Parathyroid adenoma (tissue), 2 donors: ENCODE data around the gene IGSF9.

Experiments used
- H2AFZ ChIP-seq: fragments of 300-600 bp; sonication (generic); one replicate; pipeline ENCODE4 v1.7.0; 2017; ENCODE audit warnings: antibody characterized with exemption, mild to moderate bottlenecking
- H3K27ac ChIP-seq: fragments of 300-600 bp; sonication (generic); one replicate; pipeline ENCODE4 v1.7.0; 2017
- H3K27me3 ChIP-seq: fragments of 300-600 bp; sonication (generic); one replicate; pipeline ENCODE4 v1.7.0; 2017; ENCODE audit warnings: low read length; ENCODE audit not compliant: control insufficient read depth, insufficient read depth
- H3K36me3 ChIP-seq: fragments of 300-600 bp; sonication (generic); one replicate; pipeline ENCODE4 v1.7.0; 2017; ENCODE audit warnings: low read length; ENCODE audit not compliant: control insufficient read depth, insufficient read depth
- H3K4me1 ChIP-seq: fragments of 300-600 bp; sonication (generic); one replicate; pipeline ENCODE4 v1.7.0; 2017; ENCODE audit warnings: control low read depth
- H3K4me2 ChIP-seq: fragments of 300-600 bp; sonication (generic); one replicate; pipeline ENCODE4 v1.7.0; 2017; ENCODE audit warnings: low read length
- H3K4me3 ChIP-seq: fragments of 300-600 bp; sonication (generic); one replicate; pipeline ENCODE4 v1.7.0; 2017; ENCODE audit warnings: low read depth, low read length
- H3K79me2 ChIP-seq: fragments of 300-600 bp; sonication (generic); one replicate; pipeline ENCODE4 v1.7.0; 2017; ENCODE audit warnings: control low read depth
- H3K9ac ChIP-seq: fragments of 300-600 bp; sonication (generic); one replicate; pipeline ENCODE4 v1.7.0; 2017; ENCODE audit warnings: mild to moderate bottlenecking
- H3K9me3 ChIP-seq: fragments of 300-600 bp; sonication (generic); one replicate; pipeline ENCODE4 v1.7.0; 2017; ENCODE audit warnings: low read length; ENCODE audit not compliant: control insufficient read depth
- TF ChIP-seq, protein P1 (sequence below): fragments of 300-600 bp; sonication (generic); IDR thresholded peaks from one replicate; pipeline ENCODE4 v1.7.0; 2017; ENCODE audit warnings: antibody characterized with exemption, mild to moderate bottlenecking
- donor health status: primary hyperparathyroidism.

IGSF9 gene

DNA sequence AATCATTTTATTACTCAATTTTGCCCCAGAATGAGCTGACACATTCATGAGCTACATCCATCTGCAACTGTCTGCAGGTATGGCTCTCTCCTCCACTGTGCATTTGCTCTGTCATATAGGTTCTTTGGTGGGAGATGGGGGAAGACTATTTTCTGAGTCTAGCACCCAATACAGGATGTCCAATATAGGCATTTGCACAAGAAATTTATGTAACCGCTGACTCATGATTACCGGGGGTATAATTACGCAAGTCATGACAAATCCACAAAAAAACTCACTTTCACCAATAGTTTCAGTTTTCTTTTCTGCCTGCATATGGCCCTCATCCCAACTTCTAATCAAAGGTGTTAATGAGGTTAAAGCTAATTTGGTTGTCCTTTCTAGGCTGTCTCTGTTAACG, 65.4 kb downstream of the IGSF9 start:
- Histone ChIP-seq H3K4me2 (no peak overlapping the region), H3K79me2 (no peaks in the 10 kb centered on the region), H3K36me3 (no peaks in the 10 kb centered on the region), H3K9ac (no peak overlapping the region), H2AFZ (no peak overlapping the region), H3K27me3 (no peaks in the 10 kb centered on the region), H3K9me3 (no peaks in the 10 kb centered on the region), H3K27ac (no peak overlapping the region), H3K4me1 (peaks cover 7% of the 10 kb centered on the region), H3K4me3 (no peak overlapping the region)
- TF ChIP-seq, protein P1, sequence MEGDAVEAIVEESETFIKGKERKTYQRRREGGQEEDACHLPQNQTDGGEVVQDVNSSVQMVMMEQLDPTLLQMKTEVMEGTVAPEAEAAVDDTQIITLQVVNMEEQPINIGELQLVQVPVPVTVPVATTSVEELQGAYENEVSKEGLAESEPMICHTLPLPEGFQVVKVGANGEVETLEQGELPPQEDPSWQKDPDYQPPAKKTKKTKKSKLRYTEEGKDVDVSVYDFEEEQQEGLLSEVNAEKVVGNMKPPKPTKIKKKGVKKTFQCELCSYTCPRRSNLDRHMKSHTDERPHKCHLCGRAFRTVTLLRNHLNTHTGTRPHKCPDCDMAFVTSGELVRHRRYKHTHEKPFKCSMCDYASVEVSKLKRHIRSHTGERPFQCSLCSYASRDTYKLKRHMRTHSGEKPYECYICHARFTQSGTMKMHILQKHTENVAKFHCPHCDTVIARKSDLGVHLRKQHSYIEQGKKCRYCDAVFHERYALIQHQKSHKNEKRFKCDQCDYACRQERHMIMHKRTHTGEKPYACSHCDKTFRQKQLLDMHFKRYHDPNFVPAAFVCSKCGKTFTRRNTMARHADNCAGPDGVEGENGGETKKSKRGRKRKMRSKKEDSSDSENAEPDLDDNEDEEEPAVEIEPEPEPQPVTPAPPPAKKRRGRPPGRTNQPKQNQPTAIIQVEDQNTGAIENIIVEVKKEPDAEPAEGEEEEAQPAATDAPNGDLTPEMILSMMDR: no peak

DNA sequence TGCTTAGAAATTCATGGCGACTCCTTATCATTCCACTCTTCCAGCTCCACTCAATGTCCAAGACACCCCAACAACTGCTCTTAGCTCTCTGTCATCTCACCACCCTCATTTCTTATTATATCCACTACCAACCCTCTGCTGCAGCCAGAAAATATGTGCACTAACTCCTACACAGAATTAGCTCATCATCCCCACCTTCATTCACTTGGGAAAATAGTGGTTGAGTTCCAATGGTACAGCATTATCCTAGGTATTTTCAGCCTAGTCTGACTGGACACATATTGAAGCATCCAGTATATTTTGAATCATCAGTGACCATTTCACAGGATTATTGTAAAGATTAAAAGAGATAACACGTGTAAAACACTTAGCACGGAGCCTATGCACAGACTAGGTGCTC, 66.3 kb downstream of the IGSF9 start:
- H3K4me1 ChIP-seq: peaks cover 7% of the 10 kb centered on the region
- TF ChIP-seq, protein P1: no peak
- H3K9ac ChIP-seq: no peak overlapping the region
- no peaks in the 10 kb centered on the region for H3K9me3 ChIP-seq
- H3K79me2 ChIP-seq: no peaks in the 10 kb centered on the region
- H3K27me3 ChIP-seq: no peaks in the 10 kb centered on the region
- no peak overlapping the region for H3K4me3 ChIP-seq
- H3K27ac ChIP-seq: no peak overlapping the region
- H2AFZ ChIP-seq: no peak overlapping the region
- no peak overlapping the region for H3K4me2 ChIP-seq
- H3K36me3 ChIP-seq: no peaks in the 10 kb centered on the region

DNA sequence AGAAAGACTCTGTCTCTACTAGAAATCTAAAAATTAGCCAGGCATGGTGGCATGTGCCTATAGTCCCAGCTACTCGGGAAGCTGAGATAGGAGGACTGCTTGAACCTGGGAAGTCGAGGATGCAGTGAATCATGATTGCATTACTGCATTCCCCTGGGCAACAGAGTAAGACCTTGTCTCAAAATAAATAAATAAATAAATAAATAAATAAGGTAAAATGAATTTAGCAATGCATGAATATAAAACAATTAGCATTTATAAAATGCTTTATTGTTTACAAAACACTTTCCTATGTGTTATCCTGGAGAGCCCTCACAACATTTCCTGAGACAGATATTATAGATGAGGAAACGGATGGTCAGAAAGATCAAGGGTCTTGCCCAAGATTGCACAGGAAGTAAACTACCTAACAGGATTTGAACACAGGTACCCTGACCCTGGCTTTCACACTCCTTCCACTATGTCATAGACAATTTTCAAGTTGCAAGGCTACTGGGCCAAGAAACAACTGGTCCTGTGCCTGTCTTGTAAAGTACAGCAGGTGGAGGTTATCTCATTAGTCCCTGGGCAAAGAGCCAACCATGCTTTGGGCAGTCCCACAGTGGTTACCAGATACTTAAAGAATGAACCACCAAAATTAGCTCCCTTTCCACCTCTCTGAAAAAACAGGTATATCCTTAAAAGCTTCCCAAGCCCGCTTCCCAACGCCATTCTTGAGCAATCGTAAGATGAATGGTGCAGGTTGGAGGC, 67.5 kb downstream of the IGSF9 start:
- peaks cover 7% of the 10 kb centered on the region for H3K4me1 ChIP-seq
- H2AFZ ChIP-seq: no peak overlapping the region
- no peak overlapping the region for H3K4me3 ChIP-seq
- no peaks in the 10 kb centered on the region for H3K79me2 ChIP-seq
- no peak overlapping the region for H3K27ac ChIP-seq
- no peak overlapping the region for H3K4me2 ChIP-seq
- H3K9me3 ChIP-seq: no peaks in the 10 kb centered on the region
- H3K27me3 ChIP-seq: no peaks in the 10 kb centered on the region
- TF ChIP-seq, protein P1: no peak
- H3K36me3 ChIP-seq: no peaks in the 10 kb centered on the region
- no peak overlapping the region for H3K9ac ChIP-seq
